ENCODE measurements around the gene SPARC.

DNA sequence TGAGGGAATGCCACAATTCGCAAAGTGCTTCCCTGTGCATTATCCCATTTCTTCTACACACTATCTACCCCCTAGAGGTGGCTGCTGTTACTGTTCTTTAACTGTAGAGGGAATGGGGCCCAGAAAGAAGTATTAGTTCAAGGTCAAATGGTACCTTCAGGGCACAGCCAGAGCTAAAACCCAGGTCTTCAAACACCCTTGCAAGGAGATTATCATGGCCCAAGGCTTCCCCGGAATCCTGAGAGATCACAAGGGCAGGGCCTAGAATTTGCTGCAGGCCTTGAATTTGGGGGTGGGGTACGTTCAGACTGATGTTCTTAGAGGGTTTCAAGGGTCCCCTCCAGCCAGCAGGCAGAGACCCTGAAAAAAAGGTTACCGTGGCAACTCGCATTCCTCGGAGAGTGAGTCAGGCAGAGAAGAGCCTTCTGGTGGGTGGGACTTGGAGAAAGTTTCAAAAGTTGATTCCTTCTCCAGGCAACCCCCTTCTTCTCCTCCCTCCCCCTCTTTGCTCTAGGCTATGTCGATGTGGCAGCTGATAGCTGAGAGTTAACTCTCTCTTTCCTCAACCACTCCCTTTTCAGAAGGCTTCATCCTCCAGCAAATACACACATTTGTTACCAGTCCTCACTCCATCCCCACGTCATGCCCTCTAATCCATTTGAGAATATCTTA is 1.9 kb downstream of the SPARC start:
- TF ChIP-seq, protein P1, sequence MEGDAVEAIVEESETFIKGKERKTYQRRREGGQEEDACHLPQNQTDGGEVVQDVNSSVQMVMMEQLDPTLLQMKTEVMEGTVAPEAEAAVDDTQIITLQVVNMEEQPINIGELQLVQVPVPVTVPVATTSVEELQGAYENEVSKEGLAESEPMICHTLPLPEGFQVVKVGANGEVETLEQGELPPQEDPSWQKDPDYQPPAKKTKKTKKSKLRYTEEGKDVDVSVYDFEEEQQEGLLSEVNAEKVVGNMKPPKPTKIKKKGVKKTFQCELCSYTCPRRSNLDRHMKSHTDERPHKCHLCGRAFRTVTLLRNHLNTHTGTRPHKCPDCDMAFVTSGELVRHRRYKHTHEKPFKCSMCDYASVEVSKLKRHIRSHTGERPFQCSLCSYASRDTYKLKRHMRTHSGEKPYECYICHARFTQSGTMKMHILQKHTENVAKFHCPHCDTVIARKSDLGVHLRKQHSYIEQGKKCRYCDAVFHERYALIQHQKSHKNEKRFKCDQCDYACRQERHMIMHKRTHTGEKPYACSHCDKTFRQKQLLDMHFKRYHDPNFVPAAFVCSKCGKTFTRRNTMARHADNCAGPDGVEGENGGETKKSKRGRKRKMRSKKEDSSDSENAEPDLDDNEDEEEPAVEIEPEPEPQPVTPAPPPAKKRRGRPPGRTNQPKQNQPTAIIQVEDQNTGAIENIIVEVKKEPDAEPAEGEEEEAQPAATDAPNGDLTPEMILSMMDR (IDR thresholded peaks at IDR 0.05), result no peak
- no peak for TF ChIP-seq POLR2A (IDR thresholded peaks at IDR 0.05)
